DMS153 treated with DMSO at 0.1 percent for 48 hours (cell line): Measurements from ENCODE around the gene FRZB.

Source experiments
- DNase-seq: peaks from one replicate; lab custom pipeline; 2025; ENCODE audit not compliant: unreplicated experiment; lab: John Stamatoyannopoulos, UW

FRZB gene

DNA sequence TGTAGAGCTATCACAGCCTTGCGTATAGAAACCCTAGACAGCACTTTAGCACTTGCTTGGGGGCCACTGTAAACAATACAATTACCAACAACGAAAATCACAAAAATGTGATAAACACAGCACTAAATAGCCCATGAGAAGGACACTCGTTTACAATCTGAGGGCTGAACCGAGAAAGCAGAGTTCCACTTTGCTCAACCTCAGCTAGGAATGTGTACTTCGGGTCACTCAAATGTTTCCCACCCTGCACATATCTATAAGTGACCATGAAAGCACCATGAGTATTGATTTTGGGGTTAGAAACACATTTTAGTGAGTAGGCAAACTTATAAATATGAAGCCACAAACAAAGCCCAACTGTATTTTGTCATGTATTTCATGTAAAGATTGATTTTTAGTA lies 62.3 kb downstream of the FRZB start:
- no peak for DNase-seq

DNA sequence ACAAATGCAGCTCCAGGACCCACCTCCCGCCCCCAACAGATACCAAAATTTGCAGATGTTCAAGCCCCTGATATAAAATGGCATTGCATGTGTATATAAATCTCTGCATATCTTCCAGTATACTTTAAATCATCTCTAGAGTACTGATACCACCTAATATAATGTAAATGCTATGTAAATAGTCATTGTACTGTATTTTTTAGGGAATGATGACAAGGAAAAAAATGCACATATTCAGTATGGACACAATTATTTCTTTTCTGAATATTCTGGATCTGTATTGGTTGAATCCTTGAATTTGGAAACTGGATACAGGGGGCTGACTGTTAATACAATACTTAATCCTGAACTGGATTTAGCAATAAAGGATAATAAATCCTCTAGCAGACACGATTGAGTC lies 67.7 kb downstream of the FRZB start:
- no peak for DNase-seq

DNA sequence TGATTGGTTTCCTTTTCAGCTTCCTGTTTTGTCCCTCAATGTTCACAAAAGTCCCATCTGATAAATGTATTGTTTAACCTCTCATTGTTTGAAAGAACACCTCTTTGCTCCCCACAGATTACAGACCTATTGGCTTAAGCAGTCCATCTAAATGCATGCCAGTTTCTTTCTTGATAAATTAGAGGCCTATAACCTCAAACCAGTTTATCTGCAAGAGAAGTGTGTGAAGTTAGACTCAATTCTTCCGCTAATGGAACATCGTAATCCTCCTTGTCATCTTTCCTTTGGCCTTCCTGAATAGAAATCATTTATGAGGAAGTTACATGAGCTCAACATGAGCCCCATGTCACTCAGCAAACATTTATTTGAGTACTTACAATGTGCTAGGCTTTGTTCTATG lies 74.0 kb downstream of the FRZB start:
- DNase-seq: no peak

DNA sequence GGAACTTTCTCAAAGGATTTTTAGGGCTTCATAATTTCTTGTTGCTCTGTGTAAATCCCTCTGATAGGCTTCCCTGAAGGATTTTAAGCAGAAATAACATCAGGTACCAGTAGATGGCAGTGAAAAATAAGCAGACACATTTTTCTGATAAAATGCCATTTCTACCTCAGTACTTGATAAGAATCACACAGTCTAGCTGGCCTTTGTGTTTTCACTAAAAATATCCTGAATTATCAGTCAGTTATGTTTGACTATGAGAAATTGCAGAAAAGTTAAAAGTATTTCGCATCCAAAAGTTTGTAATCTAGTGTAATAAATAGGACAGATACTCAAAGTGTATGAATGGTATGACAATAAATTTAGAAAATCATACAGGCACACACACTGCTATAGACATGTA lies 81.7 kb downstream of the FRZB start:
- DNase-seq: no peak

DNA sequence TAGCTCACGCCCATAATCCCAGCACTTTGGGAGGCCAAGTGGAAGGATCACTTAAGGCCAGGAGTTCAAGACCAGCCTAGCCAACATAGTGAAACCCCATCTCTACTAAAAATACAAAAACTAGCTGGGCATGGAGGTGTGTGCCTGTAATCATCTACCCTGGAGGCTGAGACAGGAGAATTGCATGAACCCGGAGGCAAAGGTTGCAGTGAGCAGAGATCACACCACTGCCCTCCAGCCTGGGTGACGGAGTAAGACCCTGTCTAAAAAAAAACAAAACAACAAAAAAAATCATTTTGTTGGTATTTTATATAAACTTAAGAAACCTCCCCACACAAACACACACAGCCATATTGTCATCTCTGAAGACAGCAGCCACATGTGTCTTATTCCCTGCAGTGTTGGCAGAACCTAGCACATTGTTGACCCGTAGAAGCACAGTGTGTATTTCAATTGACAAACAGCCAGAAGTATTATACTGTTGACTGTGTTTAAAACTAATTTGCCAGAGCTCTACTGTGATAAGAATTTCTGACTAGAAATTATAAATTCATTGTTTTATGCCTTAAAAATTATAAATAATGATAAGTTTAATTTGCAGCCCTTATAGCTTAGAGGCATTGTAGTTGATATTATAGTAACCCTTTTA lies 82.3 kb downstream of the FRZB start:
- DNase-seq: no peak
